ENCODE measurements around the gene USH1G. TPM values are rescaled to one million over a fixed set of nuclear protein-coding genes. Genes with fewer than 3 reads are reported as not detected.
"Not testable (repeated sequence)": the region's sequence is repeated elsewhere in the genome, so short reads cannot be mapped to it uniquely, and the experiment has no call there.

Gene USH1G
- polyA plus RNA-seq, 1 donor (not counting 4 experiments of a cell fraction or from before 2014, with no cell fraction given), result 0.34 TPM

DNA sequence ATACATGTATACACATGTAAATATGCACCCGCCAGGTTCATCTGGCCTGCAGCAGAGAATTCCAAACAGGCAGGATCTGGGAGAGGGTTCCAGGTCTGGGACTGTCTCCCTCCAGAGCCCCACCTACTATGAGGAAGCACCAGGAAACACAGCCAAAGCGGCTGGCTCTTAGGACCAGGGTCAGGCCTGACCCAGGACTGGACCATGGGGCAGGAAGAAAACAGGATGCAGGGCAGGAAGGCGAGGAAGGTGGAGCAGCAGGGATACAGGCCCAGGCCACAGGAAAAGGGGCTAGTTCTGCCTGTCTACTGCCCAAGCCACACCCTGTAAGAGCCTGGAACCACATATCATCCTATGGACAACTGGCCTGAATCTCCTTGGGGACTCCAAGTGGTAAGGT lies 47.3 kb upstream of the USH1G start:
- Histone ChIP-seq H3K9me3 (ENCODE audit: control insufficient read depth, low read depth, low read length) (no peaks in the 10 kb centered on the region), H2AFZ (ENCODE audit: control insufficient read depth, low read length) (no peak overlapping the region), H3K27me3 (ENCODE audit: control insufficient read depth, extremely low read depth, insufficient read depth, low read length) (peaks cover 36% of the 10 kb centered on the region), H3K4me2 (ENCODE audit: control insufficient read depth, extremely low read depth, insufficient read depth, low read depth, low read length) (no peak overlapping the region), H3K4me3 (ENCODE audit: control insufficient read depth in 2 of 3, extremely low read depth in 1 of 3, insufficient read depth in 2 of 3, low read depth in 1 of 3, low read length in 3 of 3) (no peak overlapping the region), H3K79me2 (ENCODE audit: control insufficient read depth, insufficient read depth, low read length) (no peaks in the 10 kb centered on the region), H3K9ac (ENCODE audit: control insufficient read depth, extremely low read depth, insufficient read depth, low read length) (no peak overlapping the region), H3K36me3 (ENCODE audit: control insufficient read depth in 2 of 2, extremely low read depth in 1 of 2, insufficient read depth in 2 of 2, low read length in 2 of 2) (no peaks in the 10 kb centered on the region), H4K20me1 (ENCODE audit: control insufficient read depth, extremely low read depth, insufficient read depth, low read length) (no peaks in the 10 kb centered on the region), H3K27ac (ENCODE audit: control insufficient read depth, insufficient read depth, low read length) (no peak overlapping the region), H3K4me1 (ENCODE audit: control insufficient read depth, extremely low read depth, insufficient read depth, low read length) (peaks cover 10% of the 10 kb centered on the region), H3K9me1 (ENCODE audit: control insufficient read depth, extremely low read depth, insufficient read depth, low read length) (no peaks in the 10 kb centered on the region)
- dilution Hi-C loops (cut with MboI; ENCODE audit: extremely low pct_ligation_motif_present, low sequenced_read_pairs), result no loop called here
- DNase-seq (ENCODE audit: low read depth, low spot score), result no peak
- no peak for TF ChIP-seq EZH2 (IDR thresholded peaks at IDR 0.05; ENCODE audit: low read length)
- TF ChIP-seq, protein P1, sequence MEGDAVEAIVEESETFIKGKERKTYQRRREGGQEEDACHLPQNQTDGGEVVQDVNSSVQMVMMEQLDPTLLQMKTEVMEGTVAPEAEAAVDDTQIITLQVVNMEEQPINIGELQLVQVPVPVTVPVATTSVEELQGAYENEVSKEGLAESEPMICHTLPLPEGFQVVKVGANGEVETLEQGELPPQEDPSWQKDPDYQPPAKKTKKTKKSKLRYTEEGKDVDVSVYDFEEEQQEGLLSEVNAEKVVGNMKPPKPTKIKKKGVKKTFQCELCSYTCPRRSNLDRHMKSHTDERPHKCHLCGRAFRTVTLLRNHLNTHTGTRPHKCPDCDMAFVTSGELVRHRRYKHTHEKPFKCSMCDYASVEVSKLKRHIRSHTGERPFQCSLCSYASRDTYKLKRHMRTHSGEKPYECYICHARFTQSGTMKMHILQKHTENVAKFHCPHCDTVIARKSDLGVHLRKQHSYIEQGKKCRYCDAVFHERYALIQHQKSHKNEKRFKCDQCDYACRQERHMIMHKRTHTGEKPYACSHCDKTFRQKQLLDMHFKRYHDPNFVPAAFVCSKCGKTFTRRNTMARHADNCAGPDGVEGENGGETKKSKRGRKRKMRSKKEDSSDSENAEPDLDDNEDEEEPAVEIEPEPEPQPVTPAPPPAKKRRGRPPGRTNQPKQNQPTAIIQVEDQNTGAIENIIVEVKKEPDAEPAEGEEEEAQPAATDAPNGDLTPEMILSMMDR (optimal IDR thresholded peaks at IDR 0.05 in 1 of 3, IDR thresholded peaks at IDR 0.05 in 1 of 3, conservative IDR thresholded peaks at IDR 0.05 in 1 of 3; ENCODE audit: extremely low read depth in 1 of 3, insufficient read depth in 2 of 3, low read length in 3 of 3), result no peak
- no peak for FAIRE-seq

DNA sequence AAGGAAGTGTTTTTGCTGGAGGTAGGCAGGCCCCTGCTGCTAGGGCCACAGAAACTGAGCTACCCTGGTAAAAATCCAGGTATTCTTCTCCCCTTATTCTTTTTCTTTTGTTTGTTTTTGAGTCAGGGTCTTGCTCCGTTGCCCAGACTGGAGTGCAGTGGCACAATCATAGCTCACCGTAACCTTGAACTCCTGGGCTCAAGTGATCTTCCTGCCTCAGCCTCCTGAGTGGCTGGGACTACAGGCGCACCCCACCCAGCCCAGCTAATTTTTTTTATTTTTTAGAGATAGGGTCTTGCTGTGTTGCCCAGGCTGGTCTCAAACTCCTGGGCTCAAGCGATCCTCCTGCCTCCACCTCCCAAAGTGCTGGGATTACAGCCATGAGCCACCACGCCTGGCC lies 46.4 kb upstream of the USH1G start:
- H3K4me2 ChIP-seq (ENCODE audit: control insufficient read depth, extremely low read depth, insufficient read depth, low read depth, low read length); H2AFZ ChIP-seq (ENCODE audit: control insufficient read depth, low read length); H3K36me3 ChIP-seq (ENCODE audit: control insufficient read depth in 2 of 2, extremely low read depth in 1 of 2, insufficient read depth in 2 of 2, low read length in 2 of 2); H4K20me1 ChIP-seq (ENCODE audit: control insufficient read depth, extremely low read depth, insufficient read depth, low read length); FAIRE-seq; H3K79me2 ChIP-seq (ENCODE audit: control insufficient read depth, insufficient read depth, low read length); H3K9me1 ChIP-seq (ENCODE audit: control insufficient read depth, extremely low read depth, insufficient read depth, low read length); H3K27ac ChIP-seq (ENCODE audit: control insufficient read depth, insufficient read depth, low read length); H3K9me3 ChIP-seq (ENCODE audit: control insufficient read depth, low read depth, low read length); H3K4me3 ChIP-seq (ENCODE audit: control insufficient read depth in 2 of 3, extremely low read depth in 1 of 3, insufficient read depth in 2 of 3, low read depth in 1 of 3, low read length in 3 of 3); dilution Hi-C loops (cut with MboI; ENCODE audit: extremely low pct_ligation_motif_present, low sequenced_read_pairs); DNase-seq (ENCODE audit: low read depth, low spot score); H3K9ac ChIP-seq (ENCODE audit: control insufficient read depth, extremely low read depth, insufficient read depth, low read length): not testable (repeated sequence)
- Histone ChIP-seq H3K4me1 (ENCODE audit: control insufficient read depth, extremely low read depth, insufficient read depth, low read length) (peaks cover 14% of the 10 kb centered on the region), H3K27me3 (ENCODE audit: control insufficient read depth, extremely low read depth, insufficient read depth, low read length) (peaks cover 30% of the 10 kb centered on the region)

DNA sequence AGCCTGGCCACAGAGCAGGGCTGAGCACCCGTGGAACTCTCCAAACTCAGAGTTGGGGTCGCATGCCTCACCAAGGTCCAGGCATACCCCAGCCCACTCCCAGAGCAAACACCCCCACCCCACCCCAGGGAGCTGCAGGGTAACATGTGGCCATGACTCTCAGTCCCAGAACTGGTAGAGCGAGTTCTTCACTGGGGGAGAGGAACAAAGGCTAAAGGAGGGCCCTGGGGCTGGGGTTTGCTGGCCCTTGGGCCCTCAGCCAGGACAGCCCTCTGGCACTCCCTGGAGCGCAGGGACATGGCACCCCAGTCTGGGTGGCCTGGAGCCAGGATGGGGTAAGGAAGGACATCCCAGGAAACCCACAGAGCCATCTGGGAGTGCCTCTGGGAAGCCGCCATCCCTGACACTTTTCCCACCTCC lies 45.3 kb upstream of the USH1G start:
- no peak overlapping the region for H3K4me3 ChIP-seq (ENCODE audit: control insufficient read depth in 2 of 3, extremely low read depth in 1 of 3, insufficient read depth in 2 of 3, low read depth in 1 of 3, low read length in 3 of 3)
- H3K4me1 ChIP-seq (ENCODE audit: control insufficient read depth, extremely low read depth, insufficient read depth, low read length), result peaks cover 14% of the 10 kb centered on the region
- H4K20me1 ChIP-seq (ENCODE audit: control insufficient read depth, extremely low read depth, insufficient read depth, low read length), result no peaks in the 10 kb centered on the region
- no peak for TF ChIP-seq EZH2 (IDR thresholded peaks at IDR 0.05; ENCODE audit: low read length)
- TF ChIP-seq, protein P1 (optimal IDR thresholded peaks at IDR 0.05 in 1 of 3, IDR thresholded peaks at IDR 0.05 in 1 of 3, conservative IDR thresholded peaks at IDR 0.05 in 1 of 3; ENCODE audit: extremely low read depth in 1 of 3, insufficient read depth in 2 of 3, low read length in 3 of 3), result no peak
- H3K9ac ChIP-seq (ENCODE audit: control insufficient read depth, extremely low read depth, insufficient read depth, low read length), result no peak overlapping the region
- H2AFZ ChIP-seq (ENCODE audit: control insufficient read depth, low read length), result no peak overlapping the region
- no peaks in the 10 kb centered on the region for H3K9me3 ChIP-seq (ENCODE audit: control insufficient read depth, low read depth, low read length)
- no peaks in the 10 kb centered on the region for H3K9me1 ChIP-seq (ENCODE audit: control insufficient read depth, extremely low read depth, insufficient read depth, low read length)
- H3K4me2 ChIP-seq (ENCODE audit: control insufficient read depth, extremely low read depth, insufficient read depth, low read depth, low read length), result no peak overlapping the region
- no peaks in the 10 kb centered on the region for H3K36me3 ChIP-seq (ENCODE audit: control insufficient read depth in 2 of 2, extremely low read depth in 1 of 2, insufficient read depth in 2 of 2, low read length in 2 of 2)
- dilution Hi-C loops (cut with MboI; ENCODE audit: extremely low pct_ligation_motif_present, low sequenced_read_pairs), result no loop called here
- no peak for FAIRE-seq
- no peaks in the 10 kb centered on the region for H3K79me2 ChIP-seq (ENCODE audit: control insufficient read depth, insufficient read depth, low read length)
- H3K27ac ChIP-seq (ENCODE audit: control insufficient read depth, insufficient read depth, low read length), result no peak overlapping the region
- peaks cover 26% of the 10 kb centered on the region for H3K27me3 ChIP-seq (ENCODE audit: control insufficient read depth, extremely low read depth, insufficient read depth, low read length)
- no peak for DNase-seq (ENCODE audit: low read depth, low spot score)

Measured in keratinocyte (primary cell).